Measurements from ENCODE around the gene SMIM44. TPM values are rescaled to one million over a fixed set of nuclear protein-coding genes. Genes with fewer than 3 reads are reported as not detected.
"Not testable (repeated sequence)": the region's sequence is repeated elsewhere in the genome, so short reads cannot be mapped to it uniquely, and the experiment has no call there.

SMIM44 gene
- total RNA-seq, 1 donor from 2014 or later: not detected

GRCh38 chr19:3519126-3519525 lies 35.9 kb upstream of the SMIM44 start:
- intact Hi-C loops (cut with DNase I): no loop called here
- no peak for DNase-seq (ENCODE audit: missing footprints)
- no peak for ATAC-seq

GRCh38 chr19:3518659-3519058 lies 35.4 kb upstream of the SMIM44 start:
- DNase-seq (ENCODE audit: missing footprints): no peak
- intact Hi-C loops (cut with DNase I): no loop called here
- ATAC-seq: no peak

- no peak for DNase-seq (ENCODE audit: missing footprints)
- intact Hi-C loops (cut with DNase I): no loop called here
- no peak for ATAC-seq
These were observed 35.0 kb upstream of the SMIM44 start for GRCh38 chr19:3518255-3518654.

- ATAC-seq (no peak), DNase-seq (ENCODE audit: missing footprints) (no peak)
- intact Hi-C loops (cut with DNase I): no loop called here
These were observed 34.4 kb upstream of the SMIM44 start for GRCh38 chr19:3517638-3518037.

GRCh38 chr19:3516675-3517207 lies 33.5 kb upstream of the SMIM44 start:
- DNase-seq (ENCODE audit: missing footprints) (no peak), ATAC-seq (no peak)
- intact Hi-C loops (cut with DNase I): no loop called here

GRCh38 chr19:3515891-3516422 lies 32.7 kb upstream of the SMIM44 start:
- intact Hi-C loops (cut with DNase I): no loop called here
- no peak for DNase-seq (ENCODE audit: missing footprints)
- ATAC-seq: no peak

- intact Hi-C loops (cut with DNase I): no loop called here
- no peak for DNase-seq (ENCODE audit: missing footprints)
- no peak for ATAC-seq
These were observed 31.7 kb upstream of the SMIM44 start for GRCh38 chr19:3514930-3515329.

GRCh38 chr19:3513229-3514140 lies 30.2 kb upstream of the SMIM44 start:
- ATAC-seq (peak; percentile 49), DNase-seq (ENCODE audit: missing footprints) (no peak)
- intact Hi-C loops (cut with DNase I): no loop called here

GRCh38 chr19:3512562-3513228 lies 29.5 kb upstream of the SMIM44 start:
- DNase-seq (ENCODE audit: missing footprints): no peak
- ATAC-seq: no peak
- intact Hi-C loops (cut with DNase I): no loop called here

- intact Hi-C loops (cut with DNase I): no loop called here
- DNase-seq (ENCODE audit: missing footprints) (no peak), ATAC-seq (no peak)
These were observed 28.4 kb upstream of the SMIM44 start for GRCh38 chr19:3511506-3512251.

- intact Hi-C loops (cut with DNase I): no loop called here
- ATAC-seq: no peak
- DNase-seq (ENCODE audit: missing footprints): no peak
These were observed 27.5 kb upstream of the SMIM44 start for GRCh38 chr19:3510727-3511126.

GRCh38 chr19:3509566-3509989 lies 26.3 kb upstream of the SMIM44 start:
- intact Hi-C loops (cut with DNase I): loop anchor here (5.0 kb wide), 1 partner anchor 108 kb away; no protein-coding TSS in a partner anchor
- DNase-seq (ENCODE audit: missing footprints) (no peak), ATAC-seq (no peak)

GRCh38 chr19:3508771-3509535 lies 25.7 kb upstream of the SMIM44 start:
- ATAC-seq (no peak), DNase-seq (ENCODE audit: missing footprints) (no peak)
- intact Hi-C loops (cut with DNase I): loop anchor here (5.0 kb wide), 1 partner anchor 108 kb away; no protein-coding TSS in a partner anchor

- DNase-seq (ENCODE audit: missing footprints); ATAC-seq: not testable (repeated sequence)
- intact Hi-C loops (cut with DNase I): loop anchor here (5.0 kb wide), 1 partner anchor 109 kb away; no protein-coding TSS in a partner anchor
These were observed 24.9 kb upstream of the SMIM44 start for GRCh38 chr19:3508121-3508661.

- ATAC-seq: no peak
- intact Hi-C loops (cut with DNase I): loop anchor here (2.0 to 5.0 kb wide), 2 partner anchors 65 to 110 kb away; partner anchors contain the start of gene HMG20B
- no peak for DNase-seq (ENCODE audit: missing footprints)
These were observed 24.3 kb upstream of the SMIM44 start for GRCh38 chr19:3507371-3508120.

- ATAC-seq (no peak), DNase-seq (ENCODE audit: missing footprints) (peak; percentile 79)
- intact Hi-C loops (cut with DNase I): loop anchor here (2.0 to 5.0 kb wide), 2 partner anchors 66 to 111 kb away; partner anchors contain the start of gene HMG20B
These were observed 23.4 kb upstream of the SMIM44 start for GRCh38 chr19:3506384-3507340.

All from Right ventricle myocardium inferior (tissue), 1 donor.